Heart left ventricle (tissue), 16 donors: ENCODE measurements around the gene CSTPP1. TPM values are rescaled to one million over a fixed set of nuclear protein-coding genes. Genes with fewer than 3 reads are reported as not detected.
"Not testable (repeated sequence)": the region's sequence is repeated elsewhere in the genome, so short reads cannot be mapped to it uniquely, and the experiment has no call there.

Experiments used
- ATAC-seq, 4 donors: fragments of 200-7000 bp; cut with Tn5 transposase; one replicate each; pipeline ENCODE4 v1.9.1; 2020 to 2022; ENCODE audit warnings: moderate library complexity in 4 of 4, mild to moderate bottlenecking in 3 of 4, moderate number of reproducible peaks in 1 of 4
- DNase-seq, 5 donors: peaks; one replicate each; pipeline ENCODE4 v3.0.0-alpha.2; 2020
- H3K27ac ChIP-seq, 12 donors: fragments of 200-600 bp; sonication (generic) in 4 of 12; one replicate each; pipeline versions ENCODE4 v1.5.0 to v1.8.0; 2016 to 2022; ENCODE audit warnings: mild to moderate bottlenecking in 2 of 12
- H3K27me3 ChIP-seq, 9 donors: fragments of 200-600 bp; sonication (generic) in 2 of 9; one replicate each; pipeline versions ENCODE4 v1.5.1 to v1.8.0; 2016 to 2022; ENCODE audit warnings: mild to moderate bottlenecking in 3 of 9
- H3K36me3 ChIP-seq, 9 donors: fragments of 200-600 bp; sonication (generic) in 2 of 9; one replicate each; pipeline versions ENCODE4 v1.5.0 to v1.8.0; 2018 to 2022; ENCODE audit warnings: mild to moderate bottlenecking in 2 of 9
- H3K4me1 ChIP-seq, 12 donors: fragments of 200-600 bp; sonication (generic) in 4 of 12; one replicate each; pipeline versions ENCODE4 v1.5.0 to v1.8.0; 2016 to 2022; ENCODE audit warnings: mild to moderate bottlenecking in 3 of 12
- H3K4me3 ChIP-seq, 12 donors: fragments of 200-600 bp; sonication (generic) in 4 of 12; one replicate each; pipeline versions ENCODE4 v1.5.0 to v1.8.0; 2017 to 2022; ENCODE audit warnings: mild to moderate bottlenecking in 9 of 12, moderate library complexity in 4 of 12
- H3K9me3 ChIP-seq, 12 donors: fragments of 200-600 bp; sonication (generic) in 4 of 12; one replicate each; pipeline versions ENCODE4 v1.5.0 to v1.8.0; 2016 to 2022; ENCODE audit warnings: mild to moderate bottlenecking in 1 of 12
- POLR2A ChIP-seq, 2 donors: fragments of 450-650 bp; IDR thresholded peaks; one replicate each; pipeline ENCODE4 v1.6.1; 2017; ENCODE audit warnings: antibody characterized with exemption in 2 of 2, mild to moderate bottlenecking in 2 of 2, moderate library complexity in 2 of 2
- WGBS, 4 donors: extraction: QIAGEN DNeasy Blood & Tissue Kit in 2 of 4; methylation state at CpG; one replicate each; pipeline versions ENCODE4 v1.1.5 to v1.1.7; 2013 to 2018; 5-methylcytosine and 5-hydroxymethylcytosine counted together
- intact Hi-C, 10 donors: fragments of 100-400 bp; cut with DNase I; formaldehyde crosslinking; loops; one replicate each; pipeline versions ENCODE4 v1.11.1 to v1.14.2; 2022
- polyA plus RNA-seq, 2 donors: library from polyadenylated mRNA; stranded (reverse); fragments of 200-250 nt; gene quantifications; one replicate each; pipeline ENCODE4 v1.2.3, GENCODE V29; 2013
- total RNA-seq, 9 donors: library from RNA; depleted of rRNA in 2 of 9; stranded (reverse); fragments of >200 nt in 2 of 9; fragmentation: NEBNext Ultra II Directional in 3 of 9; extraction: Animal tissue kit (Norgen Biotek cat#: 25700) in 3 of 9; gene quantifications; one replicate each; pipeline versions ENCODE4 v1.1.0 to v1.2.4, GENCODE V29; 2016 to 2023
- TF ChIP-seq, protein P1 (sequence below), 12 donors: fragments of 200-600 bp; sonication (generic) in 4 of 12; IDR thresholded peaks; one replicate each; pipeline versions ENCODE4 v1.5.0 to v1.8.0; 2018 to 2022; ENCODE audit warnings: antibody characterized with exemption in 12 of 12, mild to moderate bottlenecking in 5 of 12
- donor health status: ischemic (EF 13 %, LVEDD 7.1; RV severe dilation, severe dysfunction).
- donor health status: healthy with polysubstance abuse.
- donor health status: DM: no; HTN: yes; CAD: no.
- donor health status: DM: no; HTN: no; CAD: no.
- donor health status: ischemic (EF 25% LVEDD 6.9; RV normal size, moderate dysfunction).
- donor health status: ischemic (EF 25% LVEDD 5.7; RV mildly dilated, moderate dysfunction).
- donor health status: healthy.
- donor health status: DM: yes; HTN: yes; CAD: no.
- donor health status: ischemic (EF 35%, LVEDD 5.7; RV mildly dilated, moderate dysfunction).
- donor health status: nonischemic (EF 11% LVEDD 7.7; RV severe dilation, severe dysfunction).
- donor health status: DM: yes; HTN: yes; CAD: no.
- donor health status: PGD.
- donor health status: ischemic (EF 29% LVEDD 5.4; RV normal size, mild dysfunction).
- donor health status: nonischemic (EF 23%, LVEDD 6.1; RV moderate dilation, normal function).

The CSTPP1 gene
- total and polyA plus RNA-seq, 11 donors, result 9.9 to 33.4 (median 14.7) TPM

GRCh38 chr11:47188259-47188658 is 251.7 kb downstream of the CSTPP1 start:
- Histone ChIP-seq H3K9me3 (no peaks in the 10 kb centered on the region), H3K4me1 (peaks cover 0 to 60% (median 24%) of the 10 kb centered on the region in 12 donors), H3K36me3 (no peaks in the 10 kb centered on the region), H3K27ac (peak overlapping the region; percentile 89 to 100 (median 96)), H3K4me3 (peak overlapping the region in 5 of 12 donors; percentile 69 to 95 (median 88)), H3K27me3 (peaks cover 0 to 43% (median 0%) of the 10 kb centered on the region in 9 donors)
- 83 to 92% (median 88%) methylated on average over 1 of the region's 1 CpG for WGBS, 4 donors
- DNase-seq, result peak in 1 of 5 donors; percentile 25
- TF ChIP-seq, protein P1, sequence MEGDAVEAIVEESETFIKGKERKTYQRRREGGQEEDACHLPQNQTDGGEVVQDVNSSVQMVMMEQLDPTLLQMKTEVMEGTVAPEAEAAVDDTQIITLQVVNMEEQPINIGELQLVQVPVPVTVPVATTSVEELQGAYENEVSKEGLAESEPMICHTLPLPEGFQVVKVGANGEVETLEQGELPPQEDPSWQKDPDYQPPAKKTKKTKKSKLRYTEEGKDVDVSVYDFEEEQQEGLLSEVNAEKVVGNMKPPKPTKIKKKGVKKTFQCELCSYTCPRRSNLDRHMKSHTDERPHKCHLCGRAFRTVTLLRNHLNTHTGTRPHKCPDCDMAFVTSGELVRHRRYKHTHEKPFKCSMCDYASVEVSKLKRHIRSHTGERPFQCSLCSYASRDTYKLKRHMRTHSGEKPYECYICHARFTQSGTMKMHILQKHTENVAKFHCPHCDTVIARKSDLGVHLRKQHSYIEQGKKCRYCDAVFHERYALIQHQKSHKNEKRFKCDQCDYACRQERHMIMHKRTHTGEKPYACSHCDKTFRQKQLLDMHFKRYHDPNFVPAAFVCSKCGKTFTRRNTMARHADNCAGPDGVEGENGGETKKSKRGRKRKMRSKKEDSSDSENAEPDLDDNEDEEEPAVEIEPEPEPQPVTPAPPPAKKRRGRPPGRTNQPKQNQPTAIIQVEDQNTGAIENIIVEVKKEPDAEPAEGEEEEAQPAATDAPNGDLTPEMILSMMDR (IDR thresholded peaks at IDR 0.05), result no peak
- TF ChIP-seq POLR2A (IDR thresholded peaks at IDR 0.05), result no peak
- no peak for ATAC-seq
- intact Hi-C loops, result loop anchor here in 1 of 10 donors (5.0 kb wide), 1 partner anchor 164 kb away; the partner anchor contains the start of gene MYBPC3

DNA sequence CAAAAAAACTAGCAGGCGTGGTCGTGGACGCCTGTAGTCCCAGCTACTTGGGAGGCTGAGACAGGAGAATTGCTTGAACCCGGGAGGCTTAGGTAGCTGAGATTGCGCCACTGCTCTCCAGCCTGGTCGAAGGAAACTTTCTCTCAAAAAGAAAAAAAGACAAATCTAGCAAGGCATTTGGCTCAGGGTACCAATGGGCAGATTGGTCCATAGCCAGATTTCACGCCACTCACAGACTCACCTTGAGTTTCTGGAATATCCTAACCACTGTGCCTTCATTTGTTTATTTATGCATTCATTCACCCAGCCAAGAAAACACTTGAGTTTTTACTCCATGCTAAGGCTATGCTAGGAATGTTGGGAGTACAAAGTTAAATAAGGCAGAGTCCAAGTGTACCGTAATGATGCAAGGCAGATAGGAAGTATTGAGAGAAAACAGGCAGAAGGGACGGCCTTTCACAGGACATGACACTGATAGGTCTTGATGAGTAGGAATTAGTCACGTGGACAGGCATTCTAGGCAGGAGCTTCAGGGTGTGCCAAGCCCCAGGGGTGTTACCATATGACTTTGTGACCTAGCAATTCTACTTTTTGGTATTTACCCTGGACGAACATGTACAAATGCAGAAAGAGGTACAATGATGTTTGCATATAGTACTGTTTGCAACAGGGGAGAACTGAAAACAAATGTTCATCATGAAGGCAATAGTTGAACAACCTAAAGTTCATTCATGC is 252.7 kb downstream of the CSTPP1 start:
- peaks cover 0 to 40% (median 0%) of the 10 kb centered on the region in 9 donors for H3K27me3 ChIP-seq
- intact Hi-C loops, result loop anchor here in 1 of 10 donors (5.0 kb wide), 1 partner anchor 163 kb away; the partner anchor contains the start of gene MYBPC3
- WGBS, 4 donors, result 64 to 67% (median 64%) methylated on average over 11 of the region's 11 CpGs
- H3K4me1 ChIP-seq, result peaks cover 0 to 51% (median 23%) of the 10 kb centered on the region in 12 donors
- TF ChIP-seq POLR2A (IDR thresholded peaks at IDR 0.05), result no peak
- TF ChIP-seq, protein P1 (IDR thresholded peaks at IDR 0.05), result no peak
- ATAC-seq (no peak), DNase-seq (no peak)
- H3K36me3 ChIP-seq, result no peaks in the 10 kb centered on the region
- no peaks in the 10 kb centered on the region for H3K9me3 ChIP-seq
- peak overlapping the region in 11 of 12 donors; percentile 49 to 100 (median 96) for H3K27ac ChIP-seq
- H3K4me3 ChIP-seq, result no peak overlapping the region

DNA sequence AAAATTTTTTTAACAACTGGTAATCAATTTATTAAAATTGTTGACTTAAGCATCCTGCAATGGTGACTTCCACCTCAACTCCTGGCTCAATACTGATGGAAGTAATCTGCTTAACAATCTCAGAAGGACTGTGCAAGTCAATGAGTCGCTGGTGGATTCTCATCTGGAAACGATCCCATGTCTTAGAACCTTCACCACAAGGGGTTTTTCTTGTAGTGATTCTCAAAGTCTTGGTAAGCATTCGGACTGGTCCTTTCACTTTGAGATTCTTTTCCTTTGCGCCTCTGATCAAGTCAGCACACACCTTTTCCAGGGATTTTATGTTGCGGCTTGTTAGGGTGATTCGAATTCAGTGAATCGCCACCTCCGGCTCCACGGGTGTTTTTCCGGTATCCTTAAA is 254.6 kb downstream of the CSTPP1 start:
- intact Hi-C loops, result not testable (repeated sequence)
- WGBS, 4 donors, result 87 to 92% (median 88%) methylated on average over 10 of the region's 10 CpGs
- peaks cover 0 to 22% (median 0%) of the 10 kb centered on the region in 9 donors for H3K27me3 ChIP-seq

DNA sequence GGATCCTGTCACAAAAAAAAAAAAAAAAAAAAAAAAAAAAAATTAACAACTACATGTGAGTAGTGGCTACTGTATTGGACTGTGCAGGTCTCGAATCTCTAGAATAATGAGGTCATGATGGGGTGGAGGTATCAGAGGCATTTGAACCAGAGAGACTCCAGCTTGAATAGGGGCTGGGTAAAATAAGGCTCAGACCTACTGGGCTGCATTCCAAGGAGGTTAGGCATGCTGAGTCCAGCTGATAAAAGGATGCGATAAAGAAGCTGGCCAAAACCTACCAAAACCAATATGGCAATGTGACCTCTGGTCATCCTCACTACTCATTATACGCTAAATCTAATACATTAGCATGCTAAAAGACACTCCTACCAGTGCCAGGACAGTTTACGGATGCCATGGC is 255.6 kb downstream of the CSTPP1 start:
- H3K27ac ChIP-seq, result no peak overlapping the region
- TF ChIP-seq POLR2A (IDR thresholded peaks at IDR 0.05), result no peak
- TF ChIP-seq, protein P1 (IDR thresholded peaks at IDR 0.05), result no peak
- no peaks in the 10 kb centered on the region for H3K9me3 ChIP-seq
- WGBS, 4 donors, result 65 to 75% (median 70%) methylated on average over 4 of the region's 4 CpGs
- intact Hi-C loops, result no loop called here
- DNase-seq (no peak), ATAC-seq (no peak)
- peaks cover 0 to 27% (median 11%) of the 10 kb centered on the region in 12 donors for H3K4me1 ChIP-seq
- H3K27me3 ChIP-seq, result peaks cover 0 to 15% (median 0%) of the 10 kb centered on the region in 9 donors
- no peaks in the 10 kb centered on the region for H3K36me3 ChIP-seq
- H3K4me3 ChIP-seq, result no peak overlapping the region

More for the DNA sequence above, 254.6 kb downstream of the CSTPP1 start:
- not testable (repeated sequence) for H3K4me3 ChIP-seq, H3K9me3 ChIP-seq, H3K36me3 ChIP-seq, ATAC-seq, DNase-seq, H3K27ac ChIP-seq
- peaks cover 0 to 35% (median 15%) of the 10 kb centered on the region in 12 donors for H3K4me1 ChIP-seq

GRCh38 chr11:47198161-47198560 is 261.6 kb downstream of the CSTPP1 start:
- H3K27me3 ChIP-seq, ATAC-seq, DNase-seq, H3K4me3 ChIP-seq, intact Hi-C loops, H3K9me3 ChIP-seq, H3K36me3 ChIP-seq, H3K27ac ChIP-seq, H3K4me1 ChIP-seq: not testable (repeated sequence)
- 90 to 96% (median 94%) methylated on average over 9 of the region's 9 CpGs for WGBS, 4 donors
